GM19372 (cell line): ENCODE measurements around the gene LRRC18.

Source experiments
- ATAC-seq: cut with Tn5 transposase; IDR thresholded peaks from one replicate; pipeline ENCODE4 v1.9.1; 2021; ENCODE audit warnings: mild to moderate bottlenecking, low read depth, moderate library complexity; ENCODE audit not compliant: unreplicated experiment

LRRC18 gene

DNA sequence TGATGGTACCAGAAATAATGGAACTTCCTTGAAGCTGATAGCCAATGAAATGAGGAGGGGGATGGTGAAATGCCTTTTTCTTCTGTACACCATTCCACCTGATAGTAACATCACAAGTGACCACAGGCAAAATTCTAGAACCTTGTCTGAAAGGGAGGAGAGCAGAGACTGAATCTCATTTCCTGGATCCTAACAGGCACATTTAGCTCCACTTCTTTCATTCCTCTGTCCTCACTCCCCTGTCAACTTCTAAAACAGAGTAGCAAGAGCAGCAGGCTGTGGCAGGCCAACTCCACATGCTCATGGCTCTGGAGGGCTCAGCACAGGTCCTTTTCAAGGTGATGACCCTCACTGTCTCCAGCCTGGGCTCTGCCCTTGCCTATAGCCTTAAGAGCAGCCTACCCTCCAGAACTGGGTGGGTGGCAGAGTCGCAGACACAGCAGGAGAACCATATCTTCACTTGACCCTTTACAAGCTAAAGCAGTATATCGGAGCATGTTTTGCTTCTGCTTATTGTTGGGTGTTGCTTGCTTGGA lies at the start of gene LRRC18:
TSS of gene LRRC18 (minus strand) at position 51 of the 536 bp plus-strand sequence. CDS start 25,685 bp downstream, outside the sequence.
- no peak for ATAC-seq

DNA sequence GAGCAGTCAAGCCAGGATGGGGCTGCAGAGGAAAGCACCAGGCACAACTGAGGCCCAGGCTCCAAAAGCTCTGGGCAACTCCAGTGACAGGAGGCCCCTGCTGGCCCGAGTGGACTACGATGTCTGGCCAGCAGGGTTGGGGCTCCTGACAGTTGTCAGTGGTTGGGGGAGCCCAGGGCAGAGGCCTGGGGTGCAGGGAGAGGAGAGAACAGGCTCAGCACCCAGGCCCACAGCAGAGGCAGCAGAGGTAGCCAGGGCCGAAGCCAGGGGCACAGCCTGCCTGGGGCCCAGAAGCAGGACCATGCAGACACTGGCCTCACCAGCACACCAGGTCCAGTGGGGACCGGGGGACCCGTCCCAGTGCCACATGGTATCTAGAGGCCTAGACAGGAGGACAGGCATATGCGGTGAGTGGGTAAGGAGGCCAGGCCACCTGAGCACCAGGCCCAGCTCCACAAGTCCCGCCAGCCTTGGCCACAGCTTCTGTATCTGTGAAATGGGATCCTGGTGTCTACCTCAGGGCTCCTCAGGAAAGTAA lies 46.0 kb upstream of the LRRC18 start:
- ATAC-seq, result no peak

DNA sequence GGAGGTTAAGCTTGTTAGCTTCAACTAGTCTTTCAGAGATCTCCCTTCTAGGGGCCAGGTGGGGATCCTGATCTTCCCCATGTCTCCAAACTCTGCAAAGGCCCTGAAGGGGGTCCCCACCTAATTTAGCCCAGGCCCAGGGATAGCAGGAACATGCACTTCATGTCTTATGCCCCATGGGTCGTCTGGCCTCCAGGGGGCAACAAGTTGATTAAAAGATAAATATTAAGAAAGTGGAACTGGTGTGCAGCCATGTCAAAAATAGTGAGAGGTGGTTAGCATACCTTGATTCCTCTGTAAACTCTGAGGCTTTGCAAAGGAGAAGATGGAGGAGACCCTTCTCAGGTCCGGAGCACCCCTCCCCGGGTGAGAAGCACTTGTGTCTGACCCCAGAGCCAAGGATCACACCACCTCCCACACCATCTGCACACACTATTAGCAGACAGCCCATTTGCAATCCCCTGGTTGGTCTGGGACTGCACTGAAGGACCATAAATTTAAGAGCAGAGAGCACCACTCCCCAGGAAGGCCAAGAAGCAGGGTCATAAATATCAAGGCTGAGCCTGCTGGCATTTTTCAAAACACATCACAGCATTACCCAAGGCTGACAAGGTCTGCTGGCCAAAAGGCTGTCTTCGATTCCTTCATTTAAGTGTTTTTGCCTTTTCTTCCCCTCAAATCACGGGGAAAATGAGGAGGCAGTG lies 44.2 kb upstream of the LRRC18 start:
- no peak for ATAC-seq

DNA sequence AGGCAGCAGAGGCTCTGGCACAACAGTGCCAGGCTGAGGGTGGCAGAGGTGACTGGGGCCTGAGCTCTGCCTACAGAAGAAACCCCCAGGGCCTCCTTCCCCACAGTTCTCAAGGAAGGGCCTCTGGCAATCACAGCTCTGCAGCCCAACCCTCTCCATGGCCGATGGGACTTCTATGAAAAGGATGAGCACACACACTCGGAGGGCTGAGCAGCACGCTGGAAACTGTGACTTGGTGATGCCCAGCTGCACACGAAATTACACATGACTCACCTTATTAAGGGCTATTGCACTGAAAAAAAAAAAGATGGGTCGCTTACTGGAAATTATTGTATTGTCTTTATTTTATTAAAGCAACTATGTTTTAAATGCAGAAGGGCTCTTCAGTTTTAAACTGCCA lies 42.9 kb upstream of the LRRC18 start:
- no peak for ATAC-seq

DNA sequence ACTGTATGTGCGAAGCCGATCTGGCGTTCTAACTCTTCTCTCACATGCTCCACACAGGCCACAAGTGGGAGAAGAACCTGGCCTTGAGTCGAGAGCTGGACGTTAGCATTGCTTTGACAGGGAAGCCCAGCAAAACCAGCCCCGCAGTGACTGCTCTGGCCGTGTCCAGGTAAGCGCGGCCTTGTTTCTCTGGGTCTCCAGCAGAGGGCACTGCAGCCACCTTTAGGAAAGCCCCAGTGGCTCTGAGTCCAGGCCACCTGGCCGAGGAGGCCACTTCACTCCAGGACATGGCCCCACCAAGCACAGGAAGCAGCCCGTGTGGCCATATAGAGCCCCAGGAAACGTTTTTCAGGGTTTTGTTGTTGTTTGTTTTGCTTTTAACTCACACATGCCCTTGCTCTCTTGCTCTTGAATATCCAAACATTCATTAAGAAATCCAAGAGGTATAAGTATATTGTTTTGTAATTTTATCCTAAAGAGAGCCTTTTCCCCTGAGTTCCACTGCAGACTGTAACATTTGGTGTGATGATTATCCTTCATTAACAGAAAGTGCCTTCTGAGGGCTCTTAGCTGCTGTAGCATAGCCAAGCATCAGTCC lies 41.8 kb upstream of the LRRC18 start:
- ATAC-seq, result no peak

DNA sequence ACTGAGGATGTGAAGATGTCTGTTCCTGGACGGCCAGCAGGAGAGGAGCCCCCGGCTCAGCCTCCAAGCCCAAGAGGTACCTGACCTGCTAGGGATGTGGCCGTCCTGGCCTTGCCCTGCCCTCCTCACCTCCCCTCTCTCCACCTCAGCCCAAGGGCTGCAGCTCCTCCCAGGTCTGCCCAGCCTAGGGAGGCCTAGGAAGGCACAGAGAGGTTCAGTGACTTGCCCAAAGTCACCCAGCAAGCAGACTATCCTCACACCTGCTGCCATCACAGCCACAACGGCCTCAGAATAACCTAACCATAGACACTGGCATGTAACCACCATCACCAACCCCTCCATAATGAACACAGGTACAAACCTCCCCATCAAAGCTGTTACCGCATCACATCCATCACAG lies 38.7 kb upstream of the LRRC18 start:
- no peak for ATAC-seq

DNA sequence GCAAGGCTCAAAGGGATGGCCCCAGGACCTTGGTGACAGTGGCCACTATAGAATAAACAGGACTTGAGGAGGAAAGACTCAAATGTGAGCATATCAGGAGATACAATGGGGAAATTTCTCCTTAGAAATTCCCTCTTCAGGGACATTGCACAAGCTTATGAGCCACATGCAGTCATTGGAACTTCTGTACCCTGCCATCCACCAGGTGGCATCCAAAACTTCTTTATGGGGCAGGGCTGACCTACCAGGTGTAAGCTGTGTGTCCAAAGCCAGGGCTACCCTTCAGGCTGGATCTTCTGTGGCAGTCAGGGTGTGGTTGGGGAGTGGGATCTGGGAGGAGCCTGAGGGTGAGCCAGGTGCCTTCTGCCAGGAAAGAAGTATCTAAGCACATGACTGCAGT lies 36.6 kb upstream of the LRRC18 start:
- no peak for ATAC-seq

DNA sequence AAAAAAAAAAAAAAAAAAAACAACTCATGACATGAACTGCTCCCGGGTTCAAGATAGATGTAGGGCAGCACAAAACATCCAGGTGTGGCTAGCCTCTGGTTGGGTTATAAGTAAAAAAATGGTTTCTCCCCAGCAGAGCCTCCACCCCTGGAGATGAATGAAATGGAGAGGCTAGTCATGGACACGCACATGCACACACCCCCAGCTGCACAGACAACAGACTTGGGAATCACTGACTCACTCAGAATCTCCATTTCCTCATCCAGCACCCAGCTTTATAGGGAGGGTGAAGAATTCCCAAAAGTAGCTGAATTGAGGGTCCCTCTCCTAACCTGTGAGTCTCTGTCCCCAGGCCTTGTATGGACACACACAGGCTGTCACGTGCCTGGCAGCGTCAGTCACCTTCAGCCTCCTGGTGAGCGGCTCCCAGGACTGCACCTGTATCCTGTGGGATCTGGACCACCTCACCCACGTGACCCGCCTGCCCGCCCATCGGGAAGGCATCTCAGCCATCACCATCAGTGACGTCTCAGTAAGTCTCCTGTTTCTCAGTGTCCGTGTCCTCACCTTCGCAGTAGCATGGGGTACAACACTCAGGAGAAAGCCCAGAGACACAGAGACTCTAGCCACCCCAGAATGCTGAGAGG lies 35.0 kb upstream of the LRRC18 start:
- ATAC-seq, result no peak

DNA sequence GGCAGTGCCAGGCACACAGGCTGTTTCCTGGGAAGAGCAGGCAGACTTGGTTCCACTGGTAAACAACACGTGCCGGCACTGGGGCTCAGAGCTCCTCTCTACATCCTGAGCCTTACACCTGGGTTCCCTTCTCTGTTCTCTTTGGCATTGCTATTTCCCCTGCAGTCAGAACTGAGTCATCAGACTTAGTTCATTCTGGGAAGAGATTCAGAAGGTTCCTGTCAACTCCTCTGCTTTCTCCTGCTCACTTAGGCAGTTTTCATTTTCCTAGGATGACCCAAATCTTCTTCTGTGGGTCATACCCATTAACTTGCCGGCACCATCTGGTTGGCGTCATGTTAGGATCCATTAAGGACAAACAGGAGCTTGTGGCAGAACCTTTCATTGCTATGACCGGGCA lies 33.4 kb upstream of the LRRC18 start:
- ATAC-seq, result no peak

DNA sequence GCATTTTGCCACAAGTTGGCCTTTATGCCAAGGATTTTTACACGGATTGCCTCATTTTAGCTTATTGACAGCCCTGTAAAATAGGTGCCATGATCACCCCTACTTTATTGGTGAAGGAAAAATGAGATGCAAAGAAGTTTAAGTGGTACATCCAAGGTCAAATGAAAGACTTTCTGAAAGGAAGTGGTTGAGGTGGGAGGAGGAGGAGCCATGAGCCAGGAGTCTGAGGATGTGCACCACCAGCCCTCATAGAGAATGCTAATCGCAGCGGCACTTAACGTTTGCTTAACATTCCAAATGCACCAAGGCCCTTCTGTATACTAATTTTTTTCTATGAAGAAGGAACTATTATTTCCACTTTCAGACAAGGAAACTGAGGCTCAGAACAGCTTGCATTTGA lies 31.0 kb upstream of the LRRC18 start:
- ATAC-seq, result no peak

DNA sequence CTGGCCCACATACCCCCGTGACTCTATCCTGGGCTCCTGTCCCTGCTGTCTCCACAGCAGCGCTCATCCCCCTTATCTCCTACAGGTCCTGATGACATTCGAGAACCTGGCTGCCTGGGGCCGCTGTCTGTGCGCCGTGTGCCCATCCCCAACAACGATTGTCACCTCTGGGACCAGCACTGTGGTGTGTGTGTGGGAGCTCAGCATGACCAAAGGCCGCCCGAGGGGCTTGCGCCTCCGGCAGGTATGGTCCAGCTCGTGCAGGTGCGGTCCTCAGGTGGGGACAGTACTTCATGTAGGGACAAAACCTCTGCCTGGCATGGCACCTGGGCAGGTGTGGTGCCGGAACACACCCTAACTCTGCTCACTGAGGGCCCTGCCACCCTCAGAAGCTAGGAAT lies 30.4 kb upstream of the LRRC18 start:
- no peak for ATAC-seq

DNA sequence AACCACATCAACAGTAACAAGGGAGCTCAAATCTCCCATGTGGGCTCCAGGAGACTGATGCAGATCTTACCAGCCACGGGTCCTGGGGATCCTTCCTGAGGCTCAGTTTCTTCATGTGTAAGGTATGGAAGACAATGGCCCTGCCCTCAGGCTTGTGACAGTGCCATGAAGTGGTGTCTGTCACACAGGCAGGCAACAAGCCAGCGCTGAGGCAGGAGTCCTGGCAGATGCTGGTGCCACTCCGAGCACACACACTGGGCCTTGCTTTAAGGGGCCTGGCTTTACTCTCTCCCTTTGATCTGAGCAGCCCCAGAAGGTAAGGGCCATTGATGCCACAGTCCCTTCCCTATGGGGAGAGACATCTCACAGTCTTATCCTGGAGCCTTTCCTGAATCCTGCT lies 28.4 kb upstream of the LRRC18 start:
- no peak for ATAC-seq

DNA sequence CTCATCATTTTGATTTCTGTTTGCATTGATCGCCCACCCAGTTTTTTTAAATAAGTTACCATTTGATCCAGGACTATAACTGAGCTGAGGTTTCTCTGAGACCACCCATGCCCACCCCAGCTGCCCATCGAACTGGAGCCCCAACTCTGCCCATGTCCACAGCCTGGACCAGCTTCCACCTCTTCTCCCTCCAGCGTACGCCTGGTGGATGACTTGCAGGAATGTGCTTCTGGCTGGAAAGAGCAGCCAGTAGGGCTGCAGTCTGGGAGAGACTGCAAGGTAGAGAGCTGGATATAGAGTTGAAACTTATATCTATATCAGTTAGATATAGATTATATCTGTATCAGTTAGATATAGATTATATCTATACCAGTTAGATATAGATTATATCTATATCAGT lies 25.8 kb upstream of the LRRC18 start:
- ATAC-seq, result no peak

DNA sequence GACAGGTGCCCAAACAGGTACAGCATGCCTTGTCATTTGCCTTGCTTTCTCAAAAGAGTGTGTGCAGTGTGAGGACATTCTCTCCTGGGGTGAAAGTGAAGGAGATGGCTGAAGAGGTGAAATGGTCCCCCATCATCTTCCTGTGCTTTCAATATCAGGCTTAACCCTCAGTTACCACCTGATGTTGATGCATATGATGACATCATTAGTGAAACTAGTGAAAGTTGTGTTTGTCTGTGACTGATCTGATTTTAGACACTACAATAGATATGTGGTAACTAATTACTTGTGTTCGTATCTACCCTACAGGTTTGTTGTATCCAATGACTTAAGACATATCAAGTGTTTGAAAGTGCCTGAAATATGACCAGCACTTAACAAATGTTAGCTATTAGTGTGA lies 24.4 kb upstream of the LRRC18 start:
- ATAC-seq, result no peak

DNA sequence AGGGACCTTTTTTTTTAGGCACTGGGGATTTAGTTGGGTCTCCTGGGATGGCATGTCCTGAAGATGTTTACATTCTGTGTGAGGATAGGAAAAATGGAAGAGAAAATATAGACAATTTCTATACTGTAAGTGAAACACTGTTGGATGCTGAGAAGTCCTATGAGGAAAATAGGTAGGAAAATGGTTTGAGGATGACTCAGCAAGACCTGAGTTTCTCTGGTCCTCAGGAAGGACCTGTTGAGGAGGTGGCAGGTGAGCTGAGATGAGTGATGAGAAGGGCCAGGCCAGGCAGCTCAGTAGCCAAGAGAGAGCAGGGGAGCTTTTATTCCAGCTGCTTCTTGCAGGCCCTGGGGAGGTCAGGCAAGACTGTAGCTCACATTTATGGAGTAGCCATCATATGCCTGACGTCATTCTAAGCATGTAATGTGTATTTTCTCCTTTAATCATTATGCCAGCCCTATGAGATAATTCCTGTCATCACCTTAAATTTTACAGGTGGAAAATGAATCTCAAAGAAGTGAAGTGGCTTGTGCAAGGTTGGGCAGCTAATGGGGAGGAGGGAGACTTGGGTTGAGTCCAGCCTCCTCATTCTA lies 19.1 kb upstream of the LRRC18 start:
- no peak for ATAC-seq

DNA sequence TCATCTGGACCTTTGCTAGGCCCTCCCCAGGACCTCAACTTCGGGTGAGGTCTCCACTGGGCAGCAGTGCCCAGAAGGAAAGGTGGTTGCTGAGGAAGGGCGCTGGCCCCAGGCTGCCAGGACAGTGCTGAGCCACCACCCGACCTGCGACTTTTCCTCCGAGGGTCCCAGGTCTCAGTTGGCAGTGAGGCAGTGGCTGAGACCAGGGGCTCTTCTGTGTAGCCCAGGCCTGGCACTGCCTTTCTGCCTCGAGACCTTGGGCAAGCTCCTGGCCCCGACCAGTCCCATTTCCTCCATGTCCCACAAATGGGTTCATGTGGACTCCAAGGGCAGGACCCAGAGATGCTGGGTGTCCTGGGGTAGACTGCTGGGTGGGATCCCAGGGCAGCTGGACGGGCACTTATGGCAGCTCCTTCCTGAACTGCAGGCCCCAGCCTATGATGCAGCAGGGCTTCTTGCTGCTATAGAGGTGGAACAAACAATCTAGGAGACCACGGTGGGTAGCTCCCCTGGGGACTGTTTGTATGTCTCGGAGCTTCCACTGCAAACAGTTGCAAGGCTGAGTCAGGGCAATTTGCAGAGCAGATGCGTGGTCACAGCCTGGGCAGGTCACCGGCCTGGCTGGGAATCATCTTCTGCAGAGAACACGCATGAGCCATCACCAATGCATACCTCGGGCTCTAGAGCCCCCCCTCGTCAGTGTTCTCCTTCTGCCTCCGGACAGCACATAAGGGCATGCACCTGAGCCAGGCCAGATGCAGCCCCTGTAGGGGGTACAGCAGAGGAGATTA lies 17.9 kb upstream of the LRRC18 start:
- no peak for ATAC-seq

DNA sequence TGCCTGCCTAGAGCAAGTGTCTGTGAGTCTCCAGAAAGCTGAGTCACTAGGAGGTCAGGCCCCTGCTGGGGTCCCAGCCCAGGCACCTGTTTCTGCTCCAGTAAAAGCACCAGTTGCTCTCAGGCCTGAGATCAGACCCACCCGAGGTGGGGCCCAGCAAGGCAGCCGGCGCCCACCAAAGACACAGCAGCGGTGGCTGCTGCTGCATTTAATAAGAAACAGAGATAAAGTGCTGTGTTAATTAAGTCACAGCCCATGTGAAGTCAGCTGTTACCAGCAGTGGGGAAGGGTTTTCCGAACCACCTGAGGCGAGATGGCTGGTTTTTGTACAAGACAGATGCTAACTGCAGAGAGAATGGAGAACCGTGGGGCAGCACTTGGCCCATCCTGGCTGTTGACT lies 12.1 kb upstream of the LRRC18 start:
- ATAC-seq, result no peak

DNA sequence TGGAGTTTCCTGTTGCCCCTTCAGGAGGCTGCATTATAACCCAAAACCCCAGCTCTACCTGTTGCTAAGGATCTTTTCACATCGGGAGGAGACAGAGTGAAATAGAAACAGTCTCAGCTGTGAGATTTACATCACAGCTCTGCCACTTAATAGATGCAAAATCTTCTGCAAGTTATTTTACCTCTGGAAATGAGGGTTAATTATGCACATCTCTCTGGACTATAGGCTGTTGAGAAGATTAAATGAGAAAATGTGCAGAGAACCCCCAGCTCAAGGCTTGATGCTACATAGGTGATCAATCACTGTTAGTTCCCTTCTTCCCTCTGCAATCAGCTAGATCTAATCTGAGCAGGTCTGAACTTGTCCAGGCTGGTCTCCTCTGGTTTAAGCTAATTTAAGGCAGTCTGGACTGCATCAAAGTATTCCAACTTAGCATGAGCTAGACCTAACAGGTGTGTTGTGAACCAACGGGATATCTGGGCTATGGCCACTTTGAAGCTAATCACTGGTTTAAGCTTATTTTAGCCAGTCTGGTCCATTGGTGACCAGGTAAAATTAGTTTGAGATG lies 8.9 kb upstream of the LRRC18 start:
- no peak for ATAC-seq

DNA sequence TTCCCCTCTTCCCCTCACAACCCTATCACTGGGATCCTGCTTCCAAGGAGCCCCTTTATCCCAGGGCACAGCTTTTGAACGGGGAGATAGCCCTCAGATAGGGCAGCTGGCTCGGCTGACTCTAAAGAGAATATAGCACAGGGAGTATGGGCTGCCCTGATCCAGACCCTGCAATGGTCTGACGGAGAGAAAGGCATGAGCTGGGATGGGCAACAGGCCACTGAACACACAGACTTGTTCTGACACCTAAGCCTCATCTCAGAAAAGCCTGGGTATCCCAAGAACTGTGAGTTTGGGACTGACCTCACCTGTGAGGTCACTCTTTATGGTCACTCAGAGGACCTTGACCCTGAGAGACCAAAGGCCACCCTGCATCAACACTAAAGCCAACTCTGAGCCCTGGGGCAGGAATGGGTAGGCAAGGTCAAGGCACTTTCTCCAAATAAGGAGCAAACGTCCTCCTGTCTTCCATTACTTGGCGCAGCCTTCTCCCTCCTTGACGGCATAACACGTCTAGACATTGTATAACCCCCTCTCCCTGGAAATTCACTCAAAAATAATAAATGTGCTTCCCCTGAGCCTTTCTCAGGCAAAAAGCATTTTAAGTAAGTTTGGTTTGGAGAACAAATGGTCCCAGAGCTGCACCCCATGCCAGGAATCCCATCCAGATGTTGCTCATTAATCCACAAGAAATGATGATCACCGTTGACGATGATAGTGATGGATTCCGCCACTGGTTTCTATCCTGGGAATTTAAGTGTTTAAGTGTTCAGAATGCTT lies 8.2 kb upstream of the LRRC18 start:
- ATAC-seq, result no peak
